ENCODE data around the gene ENHO.

Gene ENHO

DNA sequence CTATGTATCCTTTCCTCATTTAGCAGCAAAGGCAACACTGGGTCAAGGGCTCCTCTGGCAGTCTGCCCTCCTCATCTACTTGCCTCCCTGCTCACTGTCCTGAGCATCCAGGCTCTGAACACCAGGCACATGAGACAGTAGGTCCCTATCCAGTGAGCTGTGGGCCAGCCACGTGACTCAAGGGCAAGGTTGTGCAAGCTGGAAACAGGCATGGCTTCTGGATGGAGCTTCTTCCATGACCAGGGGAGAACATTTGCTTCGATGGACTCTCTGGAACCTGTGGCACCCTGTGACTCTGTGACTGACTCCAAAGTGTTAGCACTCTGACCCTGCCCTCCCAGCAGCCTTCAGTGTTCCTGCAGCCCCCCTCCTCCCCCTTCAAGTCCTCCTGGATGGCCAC, 31.2 kb downstream of the ENHO start:
- Histone ChIP-seq H4K8ac (ENCODE audit: low read depth, low read length) (no peak overlapping the region), H2AK5ac (ENCODE audit: low read length) (no peak overlapping the region), H3K4me1 (ENCODE audit: control insufficient read depth in 1 of 2, insufficient read depth in 2 of 2, low read length in 2 of 2) (no peaks in the 10 kb centered on the region), H3K9ac (ENCODE audit: low read length) (no peak overlapping the region), H3K4ac (ENCODE audit: low read depth, low read length) (no peak overlapping the region), H2BK5ac (ENCODE audit: low read depth, low read length, poor library complexity) (no peak overlapping the region), H2BK12ac (ENCODE audit: low read length) (no peak overlapping the region), H3K14ac (ENCODE audit: low read length) (no peak overlapping the region), H3K4me2 (ENCODE audit: low read length) (no peak overlapping the region), H3K18ac (ENCODE audit: low read length) (no peak overlapping the region), H3K4me3 (ENCODE audit: low read depth, low read length) (no peak overlapping the region), H2BK120ac (ENCODE audit: insufficient read depth, low read length, poor library complexity) (no peak overlapping the region), H4K12ac (ENCODE audit: low read depth, low read length) (no peak overlapping the region), H3K27me3 (ENCODE audit: insufficient read depth, low read length) (no peaks in the 10 kb centered on the region), H4K91ac (ENCODE audit: low read depth, low read length) (no peak overlapping the region), H2AFZ (ENCODE audit: insufficient read depth, low read length, poor library complexity) (no peak overlapping the region), H3K79me1 (ENCODE audit: low read length) (no peaks in the 10 kb centered on the region), H3K23ac (ENCODE audit: low read length) (no peak overlapping the region), H3K9me3 (ENCODE audit: insufficient read depth, low read depth, low read length) (no peaks in the 10 kb centered on the region), H3K79me2 (ENCODE audit: control insufficient read depth, insufficient read depth, low read length, poor library complexity) (no peaks in the 10 kb centered on the region), H3K36me3 (ENCODE audit: control insufficient read depth in 1 of 2, insufficient read depth in 2 of 2, low read length in 2 of 2) (no peaks in the 10 kb centered on the region), H3K27ac (ENCODE audit: low read depth, low read length) (no peak overlapping the region)
- no CpG with 5 or more reads among the region's 2 CpGs for WGBS (ENCODE audit: extremely low coverage, insufficient coverage, insufficient read length)
- DNase-seq = no peak

DNA sequence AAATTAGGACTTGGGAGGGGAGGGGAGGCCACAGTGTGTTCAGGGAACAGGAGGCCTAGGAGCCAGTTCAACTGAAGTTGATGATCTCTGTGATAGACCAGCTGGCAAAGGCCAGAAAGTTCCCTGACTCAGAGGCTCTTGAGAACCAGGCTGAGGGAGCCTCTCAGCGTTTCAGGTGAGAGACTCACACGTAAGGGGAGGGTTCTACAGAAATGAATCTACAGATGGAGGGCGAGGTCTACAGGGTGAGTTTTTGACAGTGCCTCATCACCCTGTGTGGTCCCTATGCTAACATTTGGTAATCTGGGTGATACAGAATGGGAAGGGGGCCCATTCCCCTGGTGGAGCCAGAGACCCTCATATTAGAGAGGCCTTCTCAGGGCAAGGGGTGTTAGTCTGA, 32.0 kb downstream of the ENHO start:
- no peaks in the 10 kb centered on the region for H3K36me3 ChIP-seq (ENCODE audit: control insufficient read depth in 1 of 2, insufficient read depth in 2 of 2, low read length in 2 of 2)
- no CpG with 5 or more reads among the region's 3 CpGs for WGBS (ENCODE audit: extremely low coverage, insufficient coverage, insufficient read length)
- H2BK120ac ChIP-seq (ENCODE audit: insufficient read depth, low read length, poor library complexity) = no peak overlapping the region

DNA sequence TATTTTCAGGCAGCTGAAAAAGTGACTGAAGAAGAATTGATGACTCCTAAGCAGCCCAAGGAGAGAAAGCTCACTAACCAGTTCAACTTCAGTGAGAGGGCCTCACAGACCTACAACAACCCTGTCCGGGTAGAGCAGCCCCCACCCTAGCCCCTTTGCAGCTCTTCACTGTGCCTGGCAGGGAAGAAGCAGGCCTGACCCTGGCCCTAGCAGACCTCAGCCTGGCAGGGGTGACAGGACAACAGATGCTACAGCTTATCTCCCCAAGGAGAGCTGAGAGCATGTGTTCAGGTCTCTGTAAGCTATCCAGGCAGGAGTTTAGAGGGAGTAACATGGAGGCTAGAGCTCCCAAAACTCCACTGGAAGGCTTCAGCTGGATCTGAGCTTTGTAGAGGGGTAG, 32.4 kb downstream of the ENHO start:
- DNase-seq = no peak
- H3K79me1 ChIP-seq (ENCODE audit: low read length) = no peaks in the 10 kb centered on the region
- H3K23ac ChIP-seq (ENCODE audit: low read length) = no peak overlapping the region
- no peak overlapping the region for H3K14ac ChIP-seq (ENCODE audit: low read length)
- no peak overlapping the region for H3K27ac ChIP-seq (ENCODE audit: low read depth, low read length)
- H3K9me3 ChIP-seq (ENCODE audit: insufficient read depth, low read depth, low read length) = no peaks in the 10 kb centered on the region
- no peaks in the 10 kb centered on the region for H3K36me3 ChIP-seq (ENCODE audit: control insufficient read depth in 1 of 2, insufficient read depth in 2 of 2, low read length in 2 of 2)
- no peak overlapping the region for H3K9ac ChIP-seq (ENCODE audit: low read length)
- H3K4ac ChIP-seq (ENCODE audit: low read depth, low read length) = no peak overlapping the region
- no peak overlapping the region for H3K4me2 ChIP-seq (ENCODE audit: low read length)
- no peak overlapping the region for H3K18ac ChIP-seq (ENCODE audit: low read length)
- H4K12ac ChIP-seq (ENCODE audit: low read depth, low read length) = no peak overlapping the region
- no peak overlapping the region for H2AFZ ChIP-seq (ENCODE audit: insufficient read depth, low read length, poor library complexity)
- no peak overlapping the region for H4K8ac ChIP-seq (ENCODE audit: low read depth, low read length)
- no peak overlapping the region for H4K91ac ChIP-seq (ENCODE audit: low read depth, low read length)
- no CpG with 5 or more reads among the region's 1 CpG for WGBS (ENCODE audit: extremely low coverage, insufficient coverage, insufficient read length)
- no peak overlapping the region for H2BK120ac ChIP-seq (ENCODE audit: insufficient read depth, low read length, poor library complexity)
- no peak overlapping the region for H2BK12ac ChIP-seq (ENCODE audit: low read length)
- H2BK5ac ChIP-seq (ENCODE audit: low read depth, low read length, poor library complexity) = no peak overlapping the region
- H3K4me1 ChIP-seq (ENCODE audit: control insufficient read depth in 1 of 2, insufficient read depth in 2 of 2, low read length in 2 of 2) = peaks cover 4 to 5% of the 10 kb centered on the region in 2 experiments
- no peak overlapping the region for H3K4me3 ChIP-seq (ENCODE audit: low read depth, low read length)
- H2AK5ac ChIP-seq (ENCODE audit: low read length) = no peak overlapping the region
- no peaks in the 10 kb centered on the region for H3K79me2 ChIP-seq (ENCODE audit: control insufficient read depth, insufficient read depth, low read length, poor library complexity)
- H3K27me3 ChIP-seq (ENCODE audit: insufficient read depth, low read length) = no peaks in the 10 kb centered on the region

More for the DNA sequence above, 32.0 kb downstream of the ENHO start:
- Histone ChIP-seq H2AFZ (ENCODE audit: insufficient read depth, low read length, poor library complexity) (no peak overlapping the region), H4K12ac (ENCODE audit: low read depth, low read length) (no peak overlapping the region), H3K14ac (ENCODE audit: low read length) (no peak overlapping the region), H3K9me3 (ENCODE audit: insufficient read depth, low read depth, low read length) (no peaks in the 10 kb centered on the region), H4K91ac (ENCODE audit: low read depth, low read length) (no peak overlapping the region), H4K8ac (ENCODE audit: low read depth, low read length) (no peak overlapping the region), H3K4me3 (ENCODE audit: low read depth, low read length) (no peak overlapping the region), H3K4ac (ENCODE audit: low read depth, low read length) (no peak overlapping the region), H3K18ac (ENCODE audit: low read length) (no peak overlapping the region), H3K23ac (ENCODE audit: low read length) (no peak overlapping the region), H3K27ac (ENCODE audit: low read depth, low read length) (no peak overlapping the region), H3K9ac (ENCODE audit: low read length) (no peak overlapping the region), H3K4me1 (ENCODE audit: control insufficient read depth in 1 of 2, insufficient read depth in 2 of 2, low read length in 2 of 2) (peaks cover 2 to 3% of the 10 kb centered on the region in 2 experiments), H3K27me3 (ENCODE audit: insufficient read depth, low read length) (no peaks in the 10 kb centered on the region), H3K79me2 (ENCODE audit: control insufficient read depth, insufficient read depth, low read length, poor library complexity) (no peaks in the 10 kb centered on the region), H2BK5ac (ENCODE audit: low read depth, low read length, poor library complexity) (no peak overlapping the region), H3K79me1 (ENCODE audit: low read length) (no peaks in the 10 kb centered on the region), H3K4me2 (ENCODE audit: low read length) (no peak overlapping the region), H2BK12ac (ENCODE audit: low read length) (no peak overlapping the region), H2AK5ac (ENCODE audit: low read length) (no peak overlapping the region)
- no peak for DNase-seq

DNA sequence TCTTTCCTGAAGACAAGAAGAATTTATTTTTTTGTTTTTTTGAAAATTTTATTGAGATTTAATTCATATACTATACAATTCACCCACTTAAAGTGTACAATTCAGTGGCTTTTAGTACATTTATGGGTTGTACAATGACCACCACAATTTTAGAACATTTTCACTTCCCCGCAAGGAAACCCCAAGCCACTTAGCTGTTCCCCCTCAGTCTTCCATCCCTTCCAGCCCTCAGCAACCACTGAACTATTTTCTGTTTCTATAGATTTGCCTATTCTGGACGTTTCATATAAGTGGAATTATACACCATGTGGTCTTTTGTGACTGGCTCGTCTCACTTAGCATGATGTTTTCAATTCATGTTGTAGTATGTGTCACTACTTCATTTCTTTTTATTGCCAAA, 36.2 kb downstream of the ENHO start:
- H3K4ac ChIP-seq (ENCODE audit: low read depth, low read length) = no peak overlapping the region
- no peak overlapping the region for H2BK5ac ChIP-seq (ENCODE audit: low read depth, low read length, poor library complexity)
- H3K79me2 ChIP-seq (ENCODE audit: control insufficient read depth, insufficient read depth, low read length, poor library complexity) = no peaks in the 10 kb centered on the region
- DNase-seq = no peak
- H4K8ac ChIP-seq (ENCODE audit: low read depth, low read length) = no peak overlapping the region
- H2AK5ac ChIP-seq (ENCODE audit: low read length) = no peak overlapping the region
- no peaks in the 10 kb centered on the region for H3K36me3 ChIP-seq (ENCODE audit: control insufficient read depth in 1 of 2, insufficient read depth in 2 of 2, low read length in 2 of 2)
- no CpG with 5 or more reads among the region's 3 CpGs for WGBS (ENCODE audit: extremely low coverage, insufficient coverage, insufficient read length)
- no peak overlapping the region for H4K91ac ChIP-seq (ENCODE audit: low read depth, low read length)
- H3K9ac ChIP-seq (ENCODE audit: low read length) = no peak overlapping the region
- no peak overlapping the region for H4K12ac ChIP-seq (ENCODE audit: low read depth, low read length)
- H2BK12ac ChIP-seq (ENCODE audit: low read length) = no peak overlapping the region
- no peak overlapping the region for H3K14ac ChIP-seq (ENCODE audit: low read length)
- no peak overlapping the region for H3K4me2 ChIP-seq (ENCODE audit: low read length)
- H2BK120ac ChIP-seq (ENCODE audit: insufficient read depth, low read length, poor library complexity) = no peak overlapping the region
- no peak overlapping the region for H3K23ac ChIP-seq (ENCODE audit: low read length)
- H3K27ac ChIP-seq (ENCODE audit: low read depth, low read length) = no peak overlapping the region
- H3K79me1 ChIP-seq (ENCODE audit: low read length) = peaks cover 6% of the 10 kb centered on the region
- H3K4me3 ChIP-seq (ENCODE audit: low read depth, low read length) = no peak overlapping the region
- no peak overlapping the region for H3K18ac ChIP-seq (ENCODE audit: low read length)
- no peak overlapping the region for H2AFZ ChIP-seq (ENCODE audit: insufficient read depth, low read length, poor library complexity)
- H3K27me3 ChIP-seq (ENCODE audit: insufficient read depth, low read length) = no peaks in the 10 kb centered on the region
- peaks cover 10 to 11% of the 10 kb centered on the region in 2 experiments for H3K4me1 ChIP-seq (ENCODE audit: control insufficient read depth in 1 of 2, insufficient read depth in 2 of 2, low read length in 2 of 2)
- H3K9me3 ChIP-seq (ENCODE audit: insufficient read depth, low read depth, low read length) = no peaks in the 10 kb centered on the region
